Panc1 (cell line): ENCODE measurements around the gene EEA1. TPM values are rescaled to one million over a fixed set of nuclear protein-coding genes. Genes with fewer than 3 reads are reported as not detected.

ENCODE experiments used
- ATAC-seq: fragments of 200-7000 bp; cut with Tn5 transposase; 2 replicates; pipeline ENCODE4 v1.9.1; 2020; ENCODE audit warnings: mild to moderate bottlenecking, moderate library complexity
- BruUV-seq: library from RNA; stranded (reverse); fragments of 400-500 nt; replicated peaks from 2 replicates; lab custom pipeline; 2021; lab: Mats Ljungman, UMichigan
- CTCF ChIA-PET: fragments of 300-600 bp; sonication (Branson Sonifier 250); formaldehyde crosslinking; loops from one replicate; lab custom pipeline; 2022; ENCODE audit warnings: antibody characterized with exemption; lab: Charles Lee
- POLR2A ChIA-PET: fragments of 300-600 bp; sonication (Branson Sonifier 250); formaldehyde crosslinking; loops from one replicate; lab custom pipeline; 2022; ENCODE audit warnings: antibody characterized with exemption; lab: Charles Lee
- DNase-seq: peaks from one replicate; pipeline ENCODE4 v3.0.0-alpha.2; 2010; ENCODE audit warnings: low read depth, low spot score
- H3K27ac ChIP-seq: 2 replicates; pipeline ENCODE4 v1.5.1; 2011; ENCODE audit warnings: mild to moderate bottlenecking, low read length, inconsistent platforms
- H3K27me3 ChIP-seq: fragments of 200-500 bp; sonication (Bioruptor generic); 2 replicates; pipeline ENCODE4 v1.6.0; 2014; ENCODE audit warnings: low read length, inconsistent platforms; ENCODE audit not compliant: control insufficient read depth, insufficient read depth
- H3K36me3 ChIP-seq: fragments of 200-500 bp; sonication (Bioruptor generic); 2 replicates; pipeline ENCODE4 v1.5.1; 2014; ENCODE audit warnings: inconsistent platforms, mild to moderate bottlenecking, low read length, moderate library complexity; ENCODE audit not compliant: control insufficient read depth, insufficient read depth
- H3K4me1 ChIP-seq: 2 replicates; pipeline ENCODE4 v1.5.1; 2011; ENCODE audit warnings: inconsistent platforms, mild to moderate bottlenecking, low read length, moderate library complexity; ENCODE audit not compliant: control insufficient read depth, insufficient read depth
- H3K4me3 ChIP-seq, 2 experiments: 2 replicates each; pipeline ENCODE4 v1.5.1; 2011 to 2012; ENCODE audit warnings: low read depth in 2 of 2, low read length in 2 of 2, mild to moderate bottlenecking in 2 of 2, inconsistent platforms in 1 of 2, moderate library complexity in 1 of 2
- H3K9me3 ChIP-seq: fragments of 200-500 bp; sonication (Bioruptor generic); 2 replicates; pipeline ENCODE4 v1.5.1; 2014; ENCODE audit warnings: low read depth, mild to moderate bottlenecking, inconsistent platforms, low read length, moderate library complexity; ENCODE audit not compliant: control insufficient read depth, insufficient read depth
- POLR2AphosphoS5 ChIP-seq: IDR thresholded peaks from 2 replicates; pipeline ENCODE4 v1.6.1; 2012; ENCODE audit warnings: mild to moderate bottlenecking, low read depth, low read length, moderate library complexity
- REST ChIP-seq, 2 experiments: IDR thresholded peaks; 2 replicates each; pipeline ENCODE4 v1.6.1; 2011 to 2012; ENCODE audit warnings: low read depth in 2 of 2, control low read depth in 1 of 2, low read length in 1 of 2, mild to moderate bottlenecking in 1 of 2, moderate library complexity in 1 of 2; ENCODE audit not compliant: insufficient read depth in 1 of 2
- SIN3A ChIP-seq: IDR thresholded peaks from 2 replicates; pipeline ENCODE4 v1.6.1; 2012; ENCODE audit warnings: low read depth, mild to moderate bottlenecking, low read length, moderate library complexity, borderline replicate concordance; ENCODE audit not compliant: insufficient read depth
- TCF7L2 ChIP-seq: IDR thresholded peaks from 2 replicates; pipeline ENCODE4 v1.6.1; 2011; ENCODE audit warnings: mild to moderate bottlenecking, low read depth, low read length, inconsistent platforms
- in situ Hi-C: cut with HindIII; loops from 2 replicates; pipeline ENCODE4 v1.10.0; 2016; ENCODE audit warnings: low sequenced_read_pairs, low pct_unique_long_range_greater_than_20kb
- intact Hi-C: fragments of 100-400 bp; cut with micrococcal nuclease; formaldehyde crosslinking; loops from one replicate; pipeline ENCODE4 v1.10.0; 2022; ENCODE audit not compliant: unreplicated experiment
- total RNA-seq: library from RNA; stranded (reverse); gene quantifications from one replicate; pipeline ENCODE4 v1.2.1, GENCODE V29; 2021; ENCODE audit not compliant: unreplicated experiment
- TF ChIP-seq, protein P1 (sequence below): fragments of 450-650 bp; IDR thresholded peaks from 2 replicates; pipeline ENCODE4 v1.5.1; 2017; ENCODE audit warnings: mild to moderate bottlenecking

EEA1 gene
- total RNA-seq, 1 experiment from 2014 or later = 15.1 TPM

GRCh38 chr12:92726850-92727249 lies 202.2 kb downstream of the EEA1 start:
- ATAC-seq = no peak
- ChIA-PET POLR2A (no interaction called here), CTCF (no interaction called here)
- in situ Hi-C loops = no loop called here
- H3K27me3 ChIP-seq = no peaks in the 10 kb centered on the region
- no TSS peak for BruUV-seq
- no peak for DNase-seq
- intact Hi-C loops = no loop called here
- H3K4me1 ChIP-seq = no peaks in the 10 kb centered on the region
- no peaks in the 10 kb centered on the region for H3K9me3 ChIP-seq
- TF ChIP-seq REST (IDR thresholded peaks at IDR 0.05; ENCODE audit: insufficient read depth in 1 of 2, low read depth in 2 of 2, low read length in 1 of 2) (no peak), SIN3A (no peak), POLR2AphosphoS5 (no peak), TCF7L2 (no peak)
- TF ChIP-seq, protein P1, sequence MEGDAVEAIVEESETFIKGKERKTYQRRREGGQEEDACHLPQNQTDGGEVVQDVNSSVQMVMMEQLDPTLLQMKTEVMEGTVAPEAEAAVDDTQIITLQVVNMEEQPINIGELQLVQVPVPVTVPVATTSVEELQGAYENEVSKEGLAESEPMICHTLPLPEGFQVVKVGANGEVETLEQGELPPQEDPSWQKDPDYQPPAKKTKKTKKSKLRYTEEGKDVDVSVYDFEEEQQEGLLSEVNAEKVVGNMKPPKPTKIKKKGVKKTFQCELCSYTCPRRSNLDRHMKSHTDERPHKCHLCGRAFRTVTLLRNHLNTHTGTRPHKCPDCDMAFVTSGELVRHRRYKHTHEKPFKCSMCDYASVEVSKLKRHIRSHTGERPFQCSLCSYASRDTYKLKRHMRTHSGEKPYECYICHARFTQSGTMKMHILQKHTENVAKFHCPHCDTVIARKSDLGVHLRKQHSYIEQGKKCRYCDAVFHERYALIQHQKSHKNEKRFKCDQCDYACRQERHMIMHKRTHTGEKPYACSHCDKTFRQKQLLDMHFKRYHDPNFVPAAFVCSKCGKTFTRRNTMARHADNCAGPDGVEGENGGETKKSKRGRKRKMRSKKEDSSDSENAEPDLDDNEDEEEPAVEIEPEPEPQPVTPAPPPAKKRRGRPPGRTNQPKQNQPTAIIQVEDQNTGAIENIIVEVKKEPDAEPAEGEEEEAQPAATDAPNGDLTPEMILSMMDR = no peak
- H3K27ac ChIP-seq = no peak overlapping the region
- no peak overlapping the region for H3K4me3 ChIP-seq
- no peaks in the 10 kb centered on the region for H3K36me3 ChIP-seq

DNA sequence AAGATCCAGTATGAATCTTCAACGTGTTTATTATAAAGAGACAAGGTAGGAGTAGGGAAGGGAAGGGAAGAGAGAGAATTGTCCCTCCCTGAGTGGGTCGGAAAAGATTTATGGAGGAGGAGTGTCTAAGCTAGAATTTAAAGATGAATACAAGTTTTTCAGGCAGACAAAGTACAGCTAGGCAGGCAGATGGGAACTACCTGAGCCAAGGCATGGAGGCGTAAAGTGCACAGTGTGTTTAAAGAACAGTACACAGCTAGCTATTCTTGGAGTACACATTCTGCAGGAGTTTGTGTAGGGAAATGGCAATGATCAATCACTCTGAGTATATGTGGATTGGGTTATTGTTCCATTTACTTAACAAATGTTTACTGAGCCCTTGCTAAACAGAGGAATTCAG lies 206.2 kb downstream of the EEA1 start:
- H3K9me3 ChIP-seq = no peaks in the 10 kb centered on the region
- BruUV-seq = no TSS peak
- POLR2A ChIA-PET = no interaction called here
- CTCF ChIA-PET = no interaction called here
- in situ Hi-C loops (no loop called here), intact Hi-C loops (no loop called here)
- H3K27ac ChIP-seq = no peak overlapping the region
- ATAC-seq (no peak), DNase-seq (no peak)
- no peaks in the 10 kb centered on the region for H3K36me3 ChIP-seq
- H3K27me3 ChIP-seq = no peaks in the 10 kb centered on the region
- no peaks in the 10 kb centered on the region for H3K4me1 ChIP-seq
- no peak overlapping the region for H3K4me3 ChIP-seq
- TF ChIP-seq SIN3A (no peak), REST (IDR thresholded peaks at IDR 0.05; ENCODE audit: insufficient read depth in 1 of 2, low read depth in 2 of 2, low read length in 1 of 2) (no peak), POLR2AphosphoS5 (no peak), TCF7L2 (no peak)
- TF ChIP-seq, protein P1 = no peak
